ENCODE results near the gene NRXN3.

The NRXN3 gene

GRCh38 chr14:78605897-78606500, 435.8 kb downstream of the NRXN3 start:
- Histone ChIP-seq H3K4me3 (no peak overlapping the region), H3K27ac (peak overlapping the region in 2 of 21 experiments; percentile 57 to 80)

- H3K27ac ChIP-seq: no peak overlapping the region
- no peak overlapping the region for H3K4me3 ChIP-seq
These were observed 439.0 kb downstream of the NRXN3 start for GRCh38 chr14:78608998-78609787.

- Histone ChIP-seq H3K27ac (no peak overlapping the region), H3K4me3 (no peak overlapping the region)
These were observed 440.8 kb downstream of the NRXN3 start for GRCh38 chr14:78610994-78611393.

DNA sequence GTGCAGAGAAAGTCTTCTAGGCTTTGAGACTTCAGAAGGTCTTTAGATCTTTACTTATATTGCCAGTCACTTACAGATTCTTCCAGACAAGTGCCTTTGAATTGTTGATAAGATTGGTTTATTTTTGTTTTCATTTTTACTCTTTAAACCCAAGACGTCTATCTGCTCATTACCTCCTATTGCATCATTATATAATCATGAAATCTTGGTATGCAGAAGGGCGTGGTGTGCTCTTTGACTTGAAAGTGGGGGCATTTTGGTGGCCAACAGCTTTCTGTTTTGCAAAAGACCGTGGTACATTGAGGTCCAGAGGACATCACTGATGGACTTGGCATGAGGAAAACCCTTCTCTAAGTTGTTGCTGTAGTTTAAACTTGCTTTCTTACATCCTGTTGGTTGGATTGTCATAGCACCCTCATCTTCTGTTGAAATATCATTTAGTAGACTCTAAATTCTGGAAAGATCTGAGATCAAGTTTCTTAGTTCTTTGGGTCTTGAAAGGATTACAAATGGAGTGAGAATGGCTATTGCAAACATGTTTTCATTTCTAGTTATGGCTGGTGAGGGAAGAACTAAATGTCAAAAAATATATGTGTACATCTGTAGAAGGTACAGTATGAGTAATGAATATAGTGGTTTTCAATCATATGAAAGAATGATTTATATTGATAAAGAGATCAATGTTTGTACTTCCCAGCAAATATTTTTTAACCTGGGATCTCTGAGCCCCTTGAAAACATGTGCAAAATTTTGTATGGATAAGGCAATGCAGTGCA, 441.8 kb downstream of the NRXN3 start:
- no peak overlapping the region for H3K27ac ChIP-seq

DNA sequence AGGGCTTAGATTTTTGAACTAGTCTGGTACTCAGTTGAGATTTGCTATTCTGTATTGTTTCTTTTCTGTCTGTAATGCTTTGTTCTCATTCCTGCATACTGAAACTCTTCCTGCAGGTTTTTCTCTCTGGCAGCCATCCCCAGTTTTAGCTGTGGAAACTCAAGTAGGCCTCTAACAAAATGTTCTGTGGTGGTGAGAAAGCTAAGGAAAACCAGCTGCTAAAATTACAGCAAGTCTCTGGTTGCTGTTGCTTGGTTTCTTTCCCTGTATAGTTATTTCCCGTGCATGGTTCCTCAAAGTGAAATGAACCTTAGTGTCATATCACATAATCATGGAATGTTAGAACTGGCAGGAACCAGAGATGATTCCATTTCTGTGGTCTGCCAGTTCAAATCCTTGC, 442.5 kb downstream of the NRXN3 start:
- Histone ChIP-seq H3K4me3 (no peak overlapping the region), H3K27ac (no peak overlapping the region)

More for the DNA sequence above, 441.8 kb downstream of the NRXN3 start:
- no peak overlapping the region for H3K4me3 ChIP-seq

DNA sequence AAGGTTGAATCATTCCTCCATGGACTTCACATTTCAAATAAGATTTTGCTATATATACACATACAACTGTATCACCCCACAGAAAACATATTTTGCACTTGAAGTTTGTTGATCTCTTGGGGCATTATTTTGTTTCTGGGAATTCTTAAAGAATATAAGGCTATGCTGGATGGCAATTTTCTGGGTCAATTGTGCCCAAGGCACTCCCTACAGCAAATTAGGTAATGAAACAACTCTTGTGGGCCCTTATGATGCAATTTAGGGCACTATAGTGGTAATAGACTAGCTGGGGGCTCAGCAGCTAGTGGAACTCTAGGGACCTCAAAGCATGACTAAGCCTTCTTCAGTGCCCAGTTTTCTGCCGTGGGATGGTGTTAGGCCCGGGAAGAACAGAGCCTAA, 444.4 kb downstream of the NRXN3 start:
- Histone ChIP-seq H3K4me3 (no peak overlapping the region), H3K27ac (no peak overlapping the region)

DNA sequence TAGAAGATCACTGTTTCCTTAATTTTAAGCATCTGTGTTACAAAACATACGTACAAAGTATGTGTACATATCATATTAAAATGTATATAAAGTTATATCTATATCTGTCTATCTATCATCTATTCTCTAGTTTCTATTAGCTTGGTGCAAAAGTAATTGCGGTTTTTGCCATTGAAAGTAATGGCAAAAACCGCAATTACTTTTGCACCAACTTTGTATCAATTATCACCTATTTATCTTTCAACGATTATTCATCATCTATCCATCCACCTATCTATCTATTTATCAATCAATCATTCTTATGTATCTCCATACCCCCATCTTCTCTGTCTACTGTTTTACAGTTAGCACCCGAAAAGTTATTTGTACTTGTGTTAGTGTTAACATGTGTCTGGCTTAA, 447.6 kb downstream of the NRXN3 start:
- no peak overlapping the region for H3K27ac ChIP-seq
- no peak overlapping the region for H3K4me3 ChIP-seq

DNA sequence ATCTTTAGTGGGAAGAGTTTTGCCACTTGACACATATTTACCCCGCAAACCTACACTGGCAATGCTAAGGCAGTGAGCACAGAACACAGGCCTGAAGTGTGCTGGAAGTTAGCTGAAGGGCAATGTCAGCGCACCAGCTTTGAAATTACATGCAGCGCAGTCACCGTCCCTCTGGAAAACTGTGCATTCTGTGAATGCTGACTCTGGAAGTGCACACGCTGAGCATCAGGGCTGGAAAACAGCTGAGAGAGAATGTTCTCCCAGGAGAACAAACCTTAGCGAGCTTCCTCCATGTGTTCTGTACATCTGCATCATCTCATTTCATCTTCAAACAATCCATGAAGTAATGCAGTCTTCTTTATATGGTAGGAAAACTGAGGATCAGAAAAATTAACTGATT, 448.2 kb downstream of the NRXN3 start:
- Histone ChIP-seq H3K4me3 (no peak overlapping the region), H3K27ac (no peak overlapping the region)

DNA sequence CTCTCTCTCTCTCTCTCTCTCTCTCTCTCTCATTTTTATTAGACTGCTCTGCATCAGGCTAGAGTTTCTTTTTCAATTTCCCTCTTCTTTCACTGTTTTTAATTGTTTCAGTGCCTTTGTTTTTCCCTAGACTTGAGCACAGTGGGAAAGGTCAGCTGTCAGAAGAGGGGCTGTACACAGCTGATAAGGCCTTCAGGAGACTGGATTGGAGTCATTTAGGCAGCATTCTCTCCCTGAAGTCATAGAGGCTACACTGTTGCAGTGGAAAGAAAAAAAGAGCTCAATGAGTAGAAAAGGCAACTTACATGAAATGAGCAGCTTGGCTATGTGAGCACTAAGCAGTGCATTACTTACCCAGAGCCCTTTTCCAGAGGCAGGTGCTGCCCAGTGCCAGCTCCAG, 456.9 kb downstream of the NRXN3 start:
- no peak overlapping the region for H3K27ac ChIP-seq
- no peak overlapping the region for H3K4me3 ChIP-seq

DNA sequence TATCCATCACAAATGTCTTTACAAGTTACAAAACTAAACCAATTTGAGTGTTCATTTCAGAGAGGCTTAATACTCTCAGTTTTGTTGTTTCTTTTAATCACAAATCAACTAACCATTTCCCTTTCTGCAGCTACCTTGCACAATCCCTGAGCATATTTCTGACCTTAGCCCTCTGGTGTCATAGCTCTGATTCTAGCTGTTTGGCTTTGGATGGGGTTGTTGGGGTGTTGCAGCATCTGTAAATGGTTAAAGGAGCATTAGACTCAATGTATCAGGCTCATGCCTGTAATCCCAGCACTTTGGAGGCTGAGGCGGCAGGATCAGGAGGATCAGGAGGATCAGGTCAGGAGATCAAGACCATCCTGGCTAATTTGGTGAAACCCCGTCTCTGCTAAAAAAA, 461.4 kb downstream of the NRXN3 start:
- Histone ChIP-seq H3K4me3 (no peak overlapping the region), H3K27ac (no peak overlapping the region)

GRCh38 chr14:78633752-78634151, 463.6 kb downstream of the NRXN3 start:
- Histone ChIP-seq H3K27ac (no peak overlapping the region), H3K4me3 (no peak overlapping the region)

GRCh38 chr14:78637489-78637888, 467.3 kb downstream of the NRXN3 start:
- Histone ChIP-seq H3K27ac (no peak overlapping the region), H3K4me3 (no peak overlapping the region)

GRCh38 chr14:78637908-78638475, 467.8 kb downstream of the NRXN3 start:
- Histone ChIP-seq H3K27ac (no peak overlapping the region), H3K4me3 (no peak overlapping the region)

DNA sequence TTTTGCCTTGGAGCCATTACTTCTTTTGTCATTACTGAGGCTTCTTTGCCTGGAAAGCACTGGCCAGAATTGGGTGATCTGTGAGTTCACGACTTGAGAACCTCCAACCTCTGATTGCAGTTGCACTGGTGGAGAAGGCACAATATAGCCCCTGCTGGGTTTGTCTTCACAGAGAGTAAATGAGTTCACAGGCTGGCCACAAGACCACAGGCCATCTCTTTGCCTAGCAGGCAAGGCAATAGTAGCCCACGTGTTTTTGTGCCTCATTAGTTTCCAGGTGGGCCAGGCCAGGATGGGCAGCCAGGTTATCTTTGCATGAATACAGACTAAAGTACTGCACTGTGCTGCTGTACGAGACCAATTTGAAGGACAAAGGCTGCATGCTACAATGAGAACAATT, 468.8 kb downstream of the NRXN3 start:
- H3K4me3 ChIP-seq: no peak overlapping the region
- no peak overlapping the region for H3K27ac ChIP-seq

GRCh38 chr14:78644824-78645559, 474.8 kb downstream of the NRXN3 start:
- no peak overlapping the region for H3K27ac ChIP-seq

GRCh38 chr14:78652727-78653126, 482.6 kb downstream of the NRXN3 start:
- Histone ChIP-seq H3K27ac (no peak overlapping the region), H3K4me3 (no peak overlapping the region)

More at GRCh38 chr14:78644824-78645559, 474.8 kb downstream of the NRXN3 start:
- H3K4me3 ChIP-seq: no peak overlapping the region

- H3K27ac ChIP-seq: no peak overlapping the region
- H3K4me3 ChIP-seq: no peak overlapping the region
These were observed 483.0 kb downstream of the NRXN3 start for GRCh38 chr14:78653173-78653572.

DNA sequence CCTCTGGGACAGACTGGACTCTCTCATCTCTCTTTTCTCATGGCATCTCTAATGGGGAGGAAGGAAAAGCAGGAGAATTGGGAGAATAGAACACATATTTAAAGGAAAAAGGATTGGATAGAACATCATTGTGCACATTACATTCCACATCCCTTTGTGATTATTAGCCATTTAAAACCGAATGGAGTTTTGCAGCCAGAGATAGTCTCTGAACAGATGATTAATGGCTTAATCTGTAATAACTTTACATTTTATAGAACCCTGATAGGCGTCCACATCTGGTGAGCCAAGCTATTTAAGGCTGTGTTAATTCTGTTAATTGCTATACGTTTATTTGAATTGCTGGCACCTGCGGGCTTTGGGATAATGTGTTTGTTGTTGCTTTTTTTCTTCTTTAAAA, 487.3 kb downstream of the NRXN3 start:
- H3K4me3 ChIP-seq: no peak overlapping the region
- no peak overlapping the region for H3K27ac ChIP-seq

DNA sequence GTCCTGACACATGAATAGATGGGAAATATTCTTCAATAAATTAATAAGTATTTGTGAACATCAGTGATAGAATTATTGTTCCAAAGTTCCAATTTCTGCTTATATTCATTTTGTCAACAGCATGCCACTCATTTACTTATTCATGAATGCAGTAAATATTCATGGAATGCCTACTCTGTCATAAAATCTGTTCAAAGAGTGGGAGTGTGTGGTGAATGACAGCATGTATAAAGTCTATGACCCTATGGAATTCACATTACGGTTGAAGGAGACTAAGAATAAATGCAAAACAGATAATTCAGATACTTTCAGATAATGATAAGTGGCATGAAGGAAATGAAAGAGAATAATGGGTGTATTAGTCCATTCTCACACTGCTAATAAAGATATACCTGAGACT, 494.7 kb downstream of the NRXN3 start:
- H3K27ac ChIP-seq: no peak overlapping the region
- H3K4me3 ChIP-seq: no peak overlapping the region
